ENCODE measurements around the gene MLLT10. TPM values are rescaled to one million over a fixed set of nuclear protein-coding genes. Genes with fewer than 3 reads are reported as not detected.

MLLT10 gene
- total RNA-seq, 1 experiment from 2014 or later: 45.2 TPM

DNA sequence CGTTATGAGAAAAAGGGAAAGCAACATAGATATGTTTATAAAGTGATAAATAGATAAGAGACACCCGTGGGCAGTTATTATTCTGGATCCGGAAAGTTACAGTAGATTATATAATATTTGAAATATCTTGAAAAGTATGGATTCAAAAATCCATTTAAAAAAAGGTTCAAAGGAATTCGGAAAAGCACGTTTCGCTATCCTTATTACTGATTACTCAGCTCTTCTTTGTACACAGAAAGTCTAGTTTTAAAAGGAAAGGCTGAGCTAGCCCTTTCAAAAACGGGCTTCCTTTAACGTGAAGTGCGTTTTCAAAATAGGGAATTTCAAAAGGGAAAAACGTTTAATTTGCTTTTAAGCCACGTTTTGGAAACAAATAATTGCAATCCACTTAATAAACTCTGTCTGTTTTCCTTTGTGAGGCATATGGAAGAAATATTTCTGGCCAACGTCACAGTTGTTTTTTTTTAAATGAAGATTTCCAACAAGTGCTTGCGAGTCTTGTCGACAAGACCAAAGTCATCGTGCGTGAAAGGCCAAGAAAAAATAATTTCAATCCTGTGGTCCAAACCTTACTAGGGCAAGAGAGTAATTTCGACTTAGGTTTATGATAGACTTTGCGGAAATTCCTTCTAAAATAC is 6.3 kb upstream of the MLLT10 start:
- ChIA-PET CTCF (interaction anchor here (1.3 kb wide), 1 partner anchor 32 kb away, joined by 5 read pairs; no protein-coding TSS in a partner anchor), RAD21 (ENCODE audit: low non-redundant PET in 1 of 2, low total read pairs in 2 of 2, uncharacterized antibody in 2 of 2, unreplicated experiment in 2 of 2) (interaction anchor here in 1 of 2 experiments (1.2 kb wide), 1 partner anchor 249 kb away, joined by 5 read pairs; no protein-coding TSS in a partner anchor), POLR2A (interaction anchor here (1.6 kb wide), 1 partner anchor 9 kb away, joined by 9 read pairs; no protein-coding TSS in a partner anchor)
- intact Hi-C loops (cut with micrococcal nuclease): loop anchor here (1.0 to 2.0 kb wide), 2 partner anchors 31 to 254 kb away; no protein-coding TSS in a partner anchor
- Histone ChIP-seq H3K4me3 (replicated peaks in 1 of 2; ENCODE audit: low read depth in 1 of 2, low read length in 2 of 2) (peak overlapping the region; percentile 52 to 56), H4K20me1 (ENCODE audit: insufficient read depth) (no peaks in the 10 kb centered on the region), H2AFZ (ENCODE audit: low read depth, low read length, poor library complexity, severe bottlenecking) (peak overlapping the region; percentile 36), H3K27me3 (ENCODE audit: insufficient read depth, low read length) (no peaks in the 10 kb centered on the region), H3K9me3 (ENCODE audit: control insufficient read depth in 1 of 2, insufficient read depth in 1 of 2, low read depth in 1 of 2, low read length in 2 of 2) (no peaks in the 10 kb centered on the region), H3K79me2 (ENCODE audit: insufficient read depth, low read length) (no peaks in the 10 kb centered on the region), H3K9me2 (ENCODE audit: insufficient read depth) (no peaks in the 10 kb centered on the region), H3K4me1 (ENCODE audit: control insufficient read depth in 1 of 2, insufficient read depth in 2 of 2, low read length in 2 of 2) (peaks cover 22 to 72% of the 10 kb centered on the region in 2 experiments), H3K36me3 (ENCODE audit: control insufficient read depth in 1 of 2, insufficient read depth in 2 of 2, low read length in 2 of 2) (no peaks in the 10 kb centered on the region), H3K27ac (ENCODE audit: low read depth, low read length) (peak overlapping the region; percentile 91), H3K4me2 (ENCODE audit: low read length) (peak overlapping the region; percentile 88), H3K9ac (ENCODE audit: low read length) (peak overlapping the region; percentile 86)
- TF ChIP-seq CEBPB (IDR thresholded peaks at IDR 0.05; ENCODE audit: low read depth): 0 out of 2 replicates have a peak, but pooled peaks have one; percentile 18
- 0 out of 2 replicates have a peak, but pooled peaks have one; percentile 8 for TF ChIP-seq FOSL1 (IDR thresholded peaks at IDR 0.05; ENCODE audit: low read depth)
- no peak for TF ChIP-seq JUND (IDR thresholded peaks at IDR 0.05)
- TF ChIP-seq SIN3A (IDR thresholded peaks at IDR 0.05; ENCODE audit: low read depth): 0 out of 2 replicates have a peak, but pooled peaks have one; percentile 28
- no peak for ATAC-seq
- no peak for DNase-seq (ENCODE audit: low read depth, low spot score)
- BruUV-seq (replicated peaks): no TSS peak

- Histone ChIP-seq H3K36me3 (ENCODE audit: control insufficient read depth in 1 of 2, insufficient read depth in 2 of 2, low read length in 2 of 2) (no peaks in the 10 kb centered on the region), H3K9me2 (ENCODE audit: insufficient read depth) (no peaks in the 10 kb centered on the region), H3K4me3 (replicated peaks in 1 of 2; ENCODE audit: low read depth in 1 of 2, low read length in 2 of 2) (peak overlapping the region; percentile 52 to 56), H3K4me1 (ENCODE audit: control insufficient read depth in 1 of 2, insufficient read depth in 2 of 2, low read length in 2 of 2) (peaks cover 25 to 74% of the 10 kb centered on the region in 2 experiments), H3K27me3 (ENCODE audit: insufficient read depth, low read length) (no peaks in the 10 kb centered on the region), H3K27ac (ENCODE audit: low read depth, low read length) (peak overlapping the region; percentile 91), H3K9me3 (ENCODE audit: control insufficient read depth in 1 of 2, insufficient read depth in 1 of 2, low read depth in 1 of 2, low read length in 2 of 2) (no peaks in the 10 kb centered on the region), H4K20me1 (ENCODE audit: insufficient read depth) (no peaks in the 10 kb centered on the region), H3K4me2 (ENCODE audit: low read length) (peak overlapping the region; percentile 88), H2AFZ (ENCODE audit: low read depth, low read length, poor library complexity, severe bottlenecking) (peak overlapping the region; percentile 83), H3K9ac (ENCODE audit: low read length) (peak overlapping the region; percentile 86), H3K79me2 (ENCODE audit: insufficient read depth, low read length) (no peaks in the 10 kb centered on the region)
- ChIA-PET POLR2A (interaction anchor here (1.4 to 1.6 kb wide), 2 partner anchors 10 to 33 kb away, joined by 3 to 9 read pairs; no protein-coding TSS in a partner anchor), RAD21 (ENCODE audit: low non-redundant PET in 1 of 2, low total read pairs in 2 of 2, uncharacterized antibody in 2 of 2, unreplicated experiment in 2 of 2) (no interaction called here), CTCF (interaction anchor here (1.3 kb wide), 1 partner anchor 32 kb away, joined by 5 read pairs; no protein-coding TSS in a partner anchor)
- intact Hi-C loops (cut with micrococcal nuclease): loop anchor here (1.0 kb wide), 1 partner anchor 255 kb away; no protein-coding TSS in a partner anchor
- no peak for ATAC-seq
- TF ChIP-seq JUND (IDR thresholded peaks at IDR 0.05) (no peak), CBX3 (IDR thresholded peaks at IDR 0.05; ENCODE audit: low read depth) (no peak), SIN3A (IDR thresholded peaks at IDR 0.05; ENCODE audit: low read depth) (peak; percentile 1; the same call in 1 of the 2 replicates)
- no TSS peak for BruUV-seq (replicated peaks)
- DNase-seq (ENCODE audit: low read depth, low spot score): no peak
These were observed 5.6 kb upstream of the MLLT10 start for GRCh38 chr10:21528236-21529031.
